GM21360 (cell line): ENCODE results near the gene UBR4.
"Not testable (repeated sequence)": the region's sequence is repeated elsewhere in the genome, so short reads cannot be mapped to it uniquely, and the experiment has no call there.

Source experiments
- ATAC-seq: cut with Tn5 transposase; IDR thresholded peaks from one replicate; pipeline ENCODE4 v1.9.1; 2021; ENCODE audit warnings: mild to moderate bottlenecking, moderate library complexity; ENCODE audit not compliant: unreplicated experiment

UBR4 gene

DNA sequence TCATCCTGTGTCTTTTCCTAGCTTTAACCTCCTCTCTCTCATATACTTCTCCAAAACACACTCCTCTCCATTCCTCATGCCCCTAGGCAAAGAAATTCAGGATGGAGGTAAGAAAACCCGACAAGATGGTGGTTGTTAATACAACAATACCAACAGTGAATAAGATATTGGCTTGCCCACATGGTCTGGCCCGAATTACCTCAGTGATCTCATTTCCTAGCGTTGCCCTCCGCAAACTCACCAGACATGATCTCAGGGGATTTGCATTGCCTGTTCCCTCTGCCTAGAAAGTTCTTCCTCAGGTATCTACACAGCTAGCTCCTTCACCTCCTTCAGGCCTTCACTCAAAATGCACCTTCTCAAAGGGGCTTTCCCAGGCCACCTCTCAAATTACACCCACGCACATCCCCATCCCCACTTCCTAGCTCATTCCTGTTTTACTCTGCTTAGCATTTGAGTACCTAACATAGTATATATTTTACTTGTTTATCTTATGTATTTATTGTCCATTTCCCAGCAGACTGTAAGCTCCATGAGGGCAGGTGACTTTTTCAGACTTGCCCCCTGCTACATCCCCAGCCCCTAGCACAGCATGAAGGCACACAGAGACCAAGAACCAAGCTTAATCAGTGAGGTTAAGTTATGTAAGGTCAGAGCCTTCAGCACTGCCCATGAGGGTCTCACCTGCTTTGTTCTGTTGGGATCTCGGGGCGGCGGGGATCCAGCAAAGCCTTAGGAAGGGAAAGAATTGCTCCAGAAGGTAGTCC is 10.2 kb upstream of the UBR4 start:
- no peak for ATAC-seq

DNA sequence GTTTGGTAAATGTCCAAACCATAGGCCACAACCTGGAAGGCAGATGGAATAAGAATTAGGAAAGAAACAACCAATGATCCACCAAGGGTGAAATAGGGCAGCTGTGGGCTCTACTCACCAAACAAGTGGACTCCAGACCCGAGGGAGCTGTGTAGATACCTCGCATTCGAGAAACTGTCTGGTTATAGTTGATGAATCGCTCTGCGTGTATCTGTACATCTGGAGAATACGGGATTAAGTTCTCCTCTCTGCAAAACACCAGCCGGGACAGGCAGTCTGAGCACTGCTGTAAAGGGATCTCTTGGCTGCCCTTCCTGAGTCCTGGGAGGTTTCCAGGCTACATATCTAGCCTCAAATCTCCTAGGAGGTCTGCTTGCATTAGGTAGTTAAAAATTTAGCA is 9.4 kb upstream of the UBR4 start:
- no peak for ATAC-seq

DNA sequence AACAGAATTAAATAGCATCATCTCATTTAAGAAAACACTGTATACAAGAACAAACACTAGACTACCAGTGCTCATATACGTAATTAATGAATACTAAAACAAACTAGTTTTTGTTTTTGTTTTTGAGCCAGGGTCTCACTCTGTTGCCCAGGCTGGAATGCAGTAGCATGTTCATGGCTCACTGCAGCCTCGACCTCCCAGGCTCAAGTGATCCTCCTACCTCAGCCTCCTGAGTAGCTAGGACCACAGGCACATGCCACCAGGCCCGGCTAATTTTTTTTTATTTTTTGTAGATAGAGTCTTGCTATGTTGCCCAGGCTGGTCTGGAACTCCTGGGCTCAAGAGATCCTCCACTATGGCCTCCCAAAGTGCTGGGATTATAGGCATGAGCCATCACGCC is 6.5 kb upstream of the UBR4 start:
- not testable (repeated sequence) for ATAC-seq

DNA sequence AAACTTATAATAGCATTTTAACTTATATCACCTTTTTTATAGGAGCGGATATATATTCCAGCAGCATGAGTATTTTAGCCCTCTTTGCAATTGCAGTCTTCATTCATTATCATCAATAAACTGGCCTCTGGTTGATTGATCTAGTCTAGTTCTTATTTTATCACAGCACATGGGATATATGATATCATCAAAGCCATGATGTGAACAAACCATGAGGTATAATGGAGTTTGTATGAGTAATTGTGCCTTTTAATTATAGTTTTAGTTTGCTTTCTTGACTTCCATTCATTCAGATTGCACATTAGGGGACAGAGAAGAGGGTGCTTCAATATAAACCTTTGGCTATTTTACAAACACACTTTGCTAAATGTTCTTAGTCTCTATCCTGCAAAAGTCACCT is 3.5 kb upstream of the UBR4 start:
- ATAC-seq = no peak

DNA sequence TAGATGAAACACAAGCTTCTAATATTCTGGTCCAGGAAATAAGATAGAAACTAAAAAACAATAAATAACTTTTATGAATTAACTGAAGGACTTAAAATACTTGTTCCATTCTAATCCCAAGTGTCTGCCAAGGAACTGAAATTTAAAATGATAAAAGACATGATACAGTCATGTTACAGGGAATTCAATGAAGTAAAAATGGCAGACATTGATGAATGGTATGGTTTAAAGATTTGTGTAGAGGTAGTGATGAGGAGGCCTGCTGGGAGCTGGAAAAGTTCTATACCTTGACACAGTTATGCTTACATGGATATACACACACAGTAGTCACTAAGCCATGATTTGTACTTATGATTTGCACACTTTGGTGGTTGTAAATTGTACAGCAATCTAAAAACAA is 2.1 kb upstream of the UBR4 start:
- ATAC-seq = no peak

DNA sequence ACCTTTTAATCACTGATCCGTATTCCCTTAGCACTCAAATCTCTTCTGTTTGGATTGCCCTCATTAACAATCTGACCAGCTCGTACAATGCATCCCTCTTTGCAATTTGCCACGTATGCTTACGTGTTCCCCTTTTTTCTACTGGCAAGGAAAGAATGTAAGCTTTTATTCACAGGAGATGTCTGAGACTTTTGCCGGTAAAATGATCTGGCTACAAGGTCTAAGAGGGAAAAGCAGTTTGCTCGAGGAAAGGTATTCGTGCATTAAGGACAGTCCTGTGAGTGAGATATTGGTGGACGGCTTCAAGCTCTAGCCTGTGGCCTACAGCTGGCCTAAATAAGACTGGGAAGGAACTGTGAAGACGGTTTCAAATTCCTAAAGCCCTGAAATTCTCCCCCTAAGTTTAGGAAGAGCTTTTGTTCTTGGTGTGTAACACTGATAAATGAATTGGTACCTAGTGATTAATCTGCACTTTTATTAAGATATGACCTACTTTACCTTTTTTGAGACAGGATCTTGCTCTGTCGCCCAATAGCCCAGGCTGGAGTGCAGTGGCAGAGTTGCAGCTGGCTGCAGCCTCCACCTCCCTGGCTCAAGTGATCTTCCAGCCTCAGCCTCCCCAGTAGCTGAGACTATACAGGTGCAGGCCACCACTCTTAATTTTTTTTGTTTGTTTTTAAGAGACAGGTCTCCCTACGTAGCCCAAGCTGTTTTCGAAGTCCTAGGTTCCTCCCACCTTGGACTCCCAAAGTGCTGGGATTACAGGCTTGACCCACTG is 895 bp upstream of the UBR4 start:
- peak; percentile 2 for ATAC-seq

DNA sequence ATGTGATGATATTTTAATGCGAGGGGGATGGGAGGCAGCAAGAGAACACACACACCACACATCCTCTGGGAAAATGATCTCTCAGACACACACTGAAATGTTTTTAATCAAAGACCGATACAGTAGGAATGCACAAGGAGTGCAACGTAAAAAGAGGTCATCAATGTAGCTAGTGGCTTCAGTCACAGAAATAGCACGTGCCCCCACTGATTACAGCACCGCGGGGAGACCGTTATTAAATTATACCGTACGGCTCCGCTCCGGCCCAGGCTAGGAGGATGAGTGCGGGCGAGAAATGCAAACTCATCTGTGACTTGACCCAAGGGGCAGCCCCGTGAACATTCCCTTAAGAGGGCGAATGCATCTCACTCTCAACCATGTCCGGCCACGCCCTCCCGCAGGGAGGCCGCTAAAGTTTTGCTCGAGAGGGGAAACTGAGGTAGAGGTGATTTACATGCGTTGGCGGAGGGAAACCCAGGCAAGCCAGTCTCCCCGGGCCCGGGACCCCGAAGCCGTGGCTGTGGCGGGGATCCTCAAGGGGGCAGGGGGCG is 552 bp downstream of the UBR4 start:
- ATAC-seq = peak; percentile 43

DNA sequence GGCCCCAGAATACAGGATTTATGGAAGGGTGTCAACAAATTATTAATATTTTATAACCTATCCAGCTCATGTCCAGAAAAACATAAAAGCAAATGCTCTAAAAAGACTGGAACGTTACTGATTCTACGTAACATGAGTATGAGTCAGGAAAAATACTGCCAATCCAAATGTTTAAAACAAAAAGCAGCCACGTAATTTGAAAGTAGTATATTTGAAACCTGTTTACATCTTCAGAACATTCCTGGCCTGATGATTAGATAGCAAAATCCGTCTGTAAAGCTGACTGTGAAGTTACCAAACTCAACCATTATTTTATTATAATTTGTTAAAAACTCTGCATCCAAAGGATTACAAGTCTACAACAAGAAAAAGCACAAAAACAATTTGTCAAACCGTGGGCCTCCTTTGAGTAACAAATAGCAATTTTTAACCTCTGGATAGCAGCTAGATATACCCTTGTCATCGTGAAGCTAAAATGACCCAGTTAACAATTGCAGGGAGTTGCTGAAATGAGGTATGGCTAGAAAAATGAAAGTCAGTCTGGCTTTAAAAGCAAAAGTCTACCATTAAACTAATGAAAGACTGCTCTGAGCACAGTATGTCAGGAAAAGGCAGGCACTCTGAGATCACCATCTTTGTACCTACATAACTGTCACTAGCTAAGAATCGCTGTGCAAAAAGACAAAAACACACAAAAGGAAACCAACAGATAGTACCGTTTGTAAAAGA is 1.2 kb downstream of the UBR4 start:
- ATAC-seq = no peak

DNA sequence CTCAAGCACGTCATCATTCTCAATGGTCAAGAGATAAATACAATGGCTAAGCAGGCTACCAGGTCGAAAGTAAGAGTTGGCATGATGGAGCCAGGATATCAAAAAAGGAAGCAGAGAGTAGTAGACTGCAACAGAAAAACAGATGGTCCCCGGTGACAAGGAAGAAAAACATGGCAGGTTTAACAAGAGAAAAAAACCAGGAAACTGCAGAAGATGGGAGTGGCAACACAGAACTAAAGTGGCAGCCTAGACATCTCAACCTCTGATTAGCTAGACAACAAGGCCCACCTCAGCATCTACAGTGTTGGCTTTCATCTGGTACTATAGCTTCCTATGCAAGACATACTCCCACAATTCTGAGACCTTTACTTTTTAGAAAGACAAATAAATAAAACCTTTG is 3.1 kb downstream of the UBR4 start:
- ATAC-seq = no peak

DNA sequence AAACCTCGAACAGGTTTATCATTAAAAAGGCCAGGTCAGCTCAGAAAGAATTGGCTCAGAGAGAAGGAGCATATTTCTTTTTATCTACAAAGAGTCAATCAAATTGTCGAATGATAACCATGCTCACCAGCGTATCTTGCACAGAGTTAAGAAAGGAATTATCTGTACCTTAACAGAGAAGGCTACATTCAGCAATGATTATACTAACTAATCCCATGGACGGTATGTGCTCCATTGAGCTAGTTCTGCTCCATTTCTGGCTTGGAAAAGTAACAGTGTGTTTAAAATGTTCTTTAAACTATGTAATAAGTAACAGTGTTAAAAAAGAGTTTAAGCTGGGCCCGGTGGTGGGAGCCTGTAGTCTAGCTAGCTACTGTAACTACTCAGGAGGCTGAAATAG is 4.2 kb downstream of the UBR4 start:
- ATAC-seq = no peak

DNA sequence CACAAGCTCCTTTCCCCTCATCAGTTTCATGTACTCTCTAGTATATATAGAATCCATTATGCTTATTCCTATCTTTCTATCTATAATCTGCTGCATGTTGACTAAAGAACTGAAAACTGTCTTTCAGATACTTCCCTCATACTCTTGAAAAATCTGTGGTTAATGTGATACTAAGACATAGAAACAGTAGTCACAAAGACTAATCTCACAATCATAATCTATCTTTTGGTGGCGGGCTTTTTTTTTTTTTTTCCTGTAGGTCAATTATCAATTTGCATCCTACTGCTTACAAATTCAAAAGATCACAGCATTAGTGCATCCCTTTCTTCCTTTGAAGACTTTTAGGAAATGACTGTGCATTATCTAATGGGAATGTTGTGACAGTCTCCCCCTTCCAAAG is 4.7 kb downstream of the UBR4 start:
- ATAC-seq = no peak

DNA sequence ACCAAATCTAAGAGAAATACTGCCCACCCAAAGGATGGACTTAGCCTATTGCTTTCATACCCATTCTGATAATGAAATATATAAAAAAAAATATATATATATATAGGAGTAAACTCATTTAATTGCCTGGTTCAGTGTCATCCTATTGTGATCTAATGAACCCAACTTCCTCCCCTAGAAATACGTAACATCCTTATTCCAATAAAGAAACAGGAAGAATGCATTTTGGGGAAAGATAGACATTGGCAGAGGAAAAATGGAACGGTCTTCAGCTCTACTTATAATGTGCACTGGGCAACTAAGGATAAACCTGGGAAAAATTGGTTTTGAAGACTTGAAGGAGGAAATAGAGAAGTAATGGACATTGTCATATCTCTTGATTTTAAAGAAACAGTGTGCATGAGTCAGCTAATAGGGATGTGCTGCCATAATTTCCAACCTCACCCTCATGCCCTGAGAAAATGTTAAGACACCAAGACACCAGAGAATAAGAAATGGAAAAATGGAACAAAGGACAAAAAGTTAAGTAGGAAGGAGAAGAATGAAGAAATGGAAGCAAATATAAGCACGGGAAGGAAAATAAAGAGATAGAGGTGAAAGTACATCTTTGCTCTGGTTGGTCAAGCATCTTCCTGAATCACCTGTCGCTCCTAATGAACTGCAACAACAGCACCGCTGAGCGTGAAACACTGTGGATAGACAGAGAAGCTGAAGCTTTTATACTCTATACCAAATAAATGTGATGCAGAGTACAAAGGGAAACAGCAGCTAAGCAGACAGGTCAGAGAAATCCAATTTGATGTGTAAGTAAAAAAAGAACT is 5.4 kb downstream of the UBR4 start:
- ATAC-seq = no peak

DNA sequence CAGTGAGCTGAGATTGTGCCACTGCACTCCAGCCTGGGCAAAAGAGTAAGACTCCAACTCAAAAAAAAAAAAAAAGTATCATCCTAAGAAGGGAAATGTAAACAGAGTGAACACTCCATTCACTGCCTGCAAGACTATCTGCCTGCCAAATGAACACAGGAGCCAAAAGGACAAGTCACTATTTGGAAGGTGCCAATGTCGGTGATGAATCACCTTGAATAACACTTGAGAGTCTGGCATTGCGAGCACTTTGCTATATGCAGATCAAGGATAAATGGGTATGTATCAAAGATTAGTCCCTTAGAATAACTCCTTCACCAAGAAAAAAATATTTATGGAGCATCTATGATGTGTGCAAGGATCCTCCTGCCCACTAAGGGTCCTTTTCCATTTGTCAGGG is 6.6 kb downstream of the UBR4 start:
- no peak for ATAC-seq

DNA sequence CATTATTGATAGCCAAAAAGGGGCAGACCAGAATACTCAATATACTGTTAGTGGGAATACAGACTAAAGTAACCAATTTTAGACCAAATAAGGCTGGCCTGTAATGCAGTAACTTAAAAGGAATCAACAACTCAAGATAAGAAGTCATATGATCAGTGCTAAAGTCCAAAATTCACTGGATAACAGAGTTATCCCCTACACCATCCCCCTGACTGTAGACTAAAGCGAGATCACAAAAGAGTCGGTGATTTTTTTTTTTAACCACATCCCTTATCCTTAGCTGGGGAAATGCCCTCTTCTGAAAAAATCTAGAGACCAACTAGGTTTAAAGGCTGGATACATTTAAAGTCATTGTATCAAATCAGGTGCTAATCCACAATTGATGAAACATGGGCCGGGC is 7.7 kb downstream of the UBR4 start:
- ATAC-seq = no peak

DNA sequence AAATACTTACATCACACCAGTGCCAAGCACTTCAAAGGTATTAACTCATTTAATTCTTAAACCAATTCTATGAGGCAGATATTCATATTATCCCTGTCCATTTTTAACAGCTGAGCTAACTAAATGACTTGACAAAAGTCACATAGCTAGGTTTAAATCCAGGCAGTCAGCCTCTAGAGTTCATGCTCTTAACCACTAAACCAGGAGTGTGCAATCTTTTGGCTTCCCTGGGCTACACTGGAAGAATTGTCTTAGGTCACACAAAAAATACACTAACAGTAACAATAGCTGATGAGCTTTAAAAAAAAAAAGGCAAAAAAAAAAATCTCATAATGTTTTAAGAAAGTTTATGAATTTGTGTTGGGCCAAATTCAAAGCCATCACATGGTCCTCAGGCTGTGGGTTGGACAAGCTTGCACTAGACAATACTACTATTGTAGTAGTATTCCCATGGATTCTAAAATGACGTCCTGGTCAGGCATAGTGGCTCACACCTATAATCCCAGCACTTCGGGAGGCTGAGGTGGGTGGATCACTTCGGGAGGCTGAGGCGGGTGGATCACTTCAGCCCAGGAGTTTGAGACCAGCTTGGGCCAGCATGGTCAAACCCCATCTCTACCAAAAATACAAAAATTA is 10.0 kb downstream of the UBR4 start:
- ATAC-seq = no peak

DNA sequence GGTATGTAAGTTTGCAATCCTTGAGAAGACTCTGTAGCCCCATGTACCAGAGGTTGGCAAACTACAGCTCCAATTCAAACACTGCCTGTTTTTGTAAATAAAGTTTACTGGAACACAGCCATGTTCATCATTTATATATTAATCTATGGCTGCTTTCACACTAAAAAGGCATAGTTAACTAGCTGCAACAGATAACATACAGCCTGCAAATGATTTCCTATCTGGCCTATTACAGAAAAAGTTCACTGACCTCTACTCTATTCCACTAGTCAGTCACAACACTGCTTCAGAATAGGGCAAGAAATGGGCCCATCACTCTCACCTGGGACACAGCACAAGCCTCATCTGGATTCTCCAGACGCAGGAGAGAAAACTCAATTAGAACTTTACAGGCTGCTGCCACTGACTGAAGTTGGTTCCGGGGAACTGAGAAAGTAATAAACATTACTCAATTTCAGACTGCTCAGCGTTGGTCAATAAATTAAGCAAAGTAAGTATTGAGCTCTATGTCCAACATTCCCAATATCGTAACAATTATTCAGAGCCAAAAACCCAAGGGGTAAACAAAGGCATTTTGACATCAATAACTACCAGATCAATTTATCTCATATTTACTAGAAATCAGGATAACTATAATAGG is 10.6 kb downstream of the UBR4 start:
- ATAC-seq = no peak

DNA sequence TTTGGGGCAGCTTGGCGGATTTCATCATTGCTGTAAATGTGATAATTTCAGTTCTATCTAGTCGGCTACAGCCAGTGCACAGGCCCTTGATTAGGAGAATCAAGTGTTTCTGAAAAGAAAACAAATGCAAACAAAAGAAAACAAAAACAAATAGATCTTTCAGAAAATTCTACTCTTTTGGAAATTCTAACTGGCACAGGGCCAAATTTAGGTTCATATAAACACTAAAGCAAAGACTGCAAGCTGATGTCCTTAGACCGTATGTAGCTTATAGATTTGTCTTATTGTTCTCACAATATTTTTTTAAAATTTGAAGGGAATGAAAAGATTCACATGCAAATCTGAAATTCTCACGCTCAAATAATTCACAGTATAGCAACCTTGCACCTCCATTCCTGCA is 11.2 kb downstream of the UBR4 start:
- ATAC-seq = no peak

DNA sequence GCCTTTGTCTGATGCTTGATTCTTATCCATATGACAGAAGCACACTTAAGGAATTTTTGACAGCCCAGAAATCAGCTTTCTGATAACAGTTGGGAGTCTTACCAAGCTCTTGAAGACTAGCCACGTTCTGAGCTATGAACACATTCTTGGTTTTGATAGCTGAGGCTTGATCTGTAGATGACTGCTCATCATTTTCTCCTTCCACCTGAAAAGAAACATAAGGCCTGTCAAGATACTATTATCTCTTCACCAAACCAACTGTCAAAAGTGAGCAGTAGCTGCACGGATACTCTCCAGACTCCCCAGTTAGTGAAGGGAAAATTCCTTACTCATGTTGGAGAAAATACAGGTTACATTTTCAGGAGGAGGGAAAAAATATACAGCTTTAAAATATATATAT is 12.2 kb downstream of the UBR4 start:
- no peak for ATAC-seq

DNA sequence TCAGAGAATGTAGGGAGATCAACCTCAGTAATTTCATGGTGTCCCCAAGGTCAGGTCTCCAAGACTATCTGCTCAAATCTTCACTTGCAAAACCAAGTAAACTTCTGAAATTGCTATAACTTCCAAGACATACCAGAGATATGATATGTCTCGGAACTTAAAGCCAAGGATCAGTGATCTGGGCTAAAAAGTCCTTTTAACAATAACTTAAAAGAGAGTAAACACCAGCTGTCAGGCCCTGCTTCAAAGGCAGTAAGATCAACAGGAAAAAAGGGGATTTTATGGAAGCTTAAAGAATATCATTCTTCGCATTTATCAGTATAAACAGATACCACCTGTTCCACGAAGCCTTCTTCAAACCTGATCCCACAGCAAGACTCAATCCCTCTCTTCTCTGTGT is 13.7 kb downstream of the UBR4 start:
- no peak for ATAC-seq

DNA sequence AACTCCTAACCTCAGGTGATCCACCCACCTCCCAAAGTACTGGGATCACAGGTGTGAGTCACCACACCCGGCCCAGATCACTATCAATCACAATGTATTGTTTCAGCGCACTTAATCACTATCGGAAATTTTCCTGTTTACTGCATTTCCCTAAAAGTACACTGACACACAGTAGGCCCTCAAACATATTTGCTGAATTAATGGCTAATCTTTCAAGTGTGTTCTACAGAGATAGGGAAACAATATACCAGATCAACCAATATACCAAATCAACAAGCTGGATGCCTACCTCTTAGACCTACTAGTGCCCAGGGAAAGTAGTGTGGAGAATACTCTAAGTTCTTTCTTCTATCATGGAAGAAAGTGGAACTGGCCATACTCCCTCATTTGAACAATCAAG is 17.1 kb downstream of the UBR4 start:
- no peak for ATAC-seq
